ENCODE measurements around the gene RFX1. TPM values are rescaled to one million over a fixed set of nuclear protein-coding genes. Genes with fewer than 3 reads are reported as not detected.
A peak's percentile ranks its signal among the peaks of the same experiment; 100 is the strongest.

RFX1 gene
- total RNA-seq, 1 experiment from 2014 or later, result 6.4 TPM

DNA sequence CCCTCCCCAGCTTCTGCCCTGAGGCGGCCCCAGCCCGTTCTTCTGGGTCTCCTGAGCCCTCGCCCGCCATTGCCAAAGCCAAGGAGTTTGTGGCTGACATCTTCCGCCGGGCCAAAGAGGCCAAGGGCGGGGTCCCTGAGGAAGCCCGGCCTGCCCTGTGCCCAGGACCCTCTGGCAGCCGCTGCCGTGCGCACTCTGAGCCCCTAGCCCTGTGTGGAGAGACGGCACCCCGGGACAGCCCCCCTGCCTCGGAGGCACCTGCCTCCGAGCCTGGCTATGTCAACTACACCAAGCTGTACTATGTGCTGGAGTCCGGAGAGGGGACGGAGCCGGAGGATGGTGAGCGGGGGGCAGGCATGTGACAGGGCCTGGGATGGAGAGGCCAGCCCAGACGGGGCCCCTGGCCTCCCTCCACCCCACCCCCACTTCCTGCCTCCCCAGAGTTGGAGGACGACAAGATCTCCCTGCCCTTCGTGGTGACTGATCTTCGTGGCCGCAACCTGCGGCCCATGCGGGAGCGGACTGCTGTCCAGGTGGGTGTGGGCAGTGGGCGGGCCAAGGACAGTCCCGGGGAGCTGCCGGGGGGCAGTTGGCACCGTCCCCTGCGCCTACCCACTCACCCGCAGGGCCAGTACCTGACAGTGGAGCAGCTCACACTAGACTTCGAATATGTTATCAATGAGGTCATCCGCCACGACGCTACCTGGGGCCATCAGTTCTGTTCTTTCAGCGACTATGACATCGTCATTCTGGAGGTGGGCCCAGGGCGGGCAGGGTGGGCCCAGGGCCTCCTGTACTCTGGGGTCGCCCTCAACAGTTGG, 46.8 kb downstream of the RFX1 start:
- Histone ChIP-seq H3K27me3 (ENCODE audit: control insufficient read depth, insufficient read depth, low read length) (no peaks in the 10 kb centered on the region), H3K4me3 (ENCODE audit: insufficient read depth, low read depth, low read length) (no peak overlapping the region), H3K36me3 (replicated peaks; ENCODE audit: control insufficient read depth, insufficient read depth, low read length) (peaks cover 26% of the 10 kb centered on the region)
- no peak for DNase-seq

DNA sequence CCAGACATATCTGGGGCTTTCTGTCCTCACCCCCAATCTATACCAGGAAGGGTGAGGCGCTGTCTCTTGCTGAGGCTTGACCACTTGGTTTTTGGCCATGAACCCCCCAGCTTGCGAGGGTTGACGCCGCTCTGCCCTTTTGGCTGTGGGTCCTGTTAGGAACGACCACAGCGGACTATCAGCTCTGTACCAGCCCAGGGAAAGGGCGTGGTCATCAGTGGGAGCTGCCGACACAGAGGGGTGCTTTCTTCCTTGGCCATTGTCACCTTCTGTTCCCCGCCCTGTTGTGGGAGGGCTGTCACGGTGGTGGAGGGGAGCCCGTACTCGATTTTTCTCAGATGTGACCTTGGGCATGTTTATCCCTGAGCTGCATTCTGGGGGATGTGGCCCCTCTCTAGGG, 48.1 kb downstream of the RFX1 start:
- H3K36me3 ChIP-seq (replicated peaks; ENCODE audit: control insufficient read depth, insufficient read depth, low read length), result peaks cover 26% of the 10 kb centered on the region
- H3K27me3 ChIP-seq (ENCODE audit: control insufficient read depth, insufficient read depth, low read length), result no peaks in the 10 kb centered on the region
- DNase-seq, result no peak
- no peak overlapping the region for H3K4me3 ChIP-seq (ENCODE audit: insufficient read depth, low read depth, low read length)

DNA sequence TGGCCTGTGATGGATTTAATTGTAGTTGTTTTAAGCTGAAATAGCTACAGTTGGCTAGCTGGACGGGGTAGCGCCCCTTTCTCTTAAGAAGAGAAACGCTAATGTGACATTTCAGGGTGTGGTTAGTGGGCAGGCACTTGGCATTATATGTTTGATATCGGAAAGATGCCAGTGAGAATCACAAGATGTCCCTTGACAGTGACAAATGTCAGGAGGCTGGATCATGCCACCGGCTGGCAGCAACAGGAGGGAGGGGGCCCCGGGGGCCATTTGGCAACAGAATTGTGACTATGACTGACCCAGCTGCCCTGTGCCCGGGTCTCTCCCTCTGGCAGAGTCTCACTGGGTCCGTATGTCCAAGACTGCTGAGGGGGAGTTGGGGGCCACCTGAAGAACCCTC, 49.1 kb downstream of the RFX1 start:
- H3K4me3 ChIP-seq (ENCODE audit: insufficient read depth, low read depth, low read length), result no peak overlapping the region
- DNase-seq, result peak; percentile 6
- peaks cover 26% of the 10 kb centered on the region for H3K36me3 ChIP-seq (replicated peaks; ENCODE audit: control insufficient read depth, insufficient read depth, low read length)
- H3K27me3 ChIP-seq (ENCODE audit: control insufficient read depth, insufficient read depth, low read length), result no peaks in the 10 kb centered on the region

DNA sequence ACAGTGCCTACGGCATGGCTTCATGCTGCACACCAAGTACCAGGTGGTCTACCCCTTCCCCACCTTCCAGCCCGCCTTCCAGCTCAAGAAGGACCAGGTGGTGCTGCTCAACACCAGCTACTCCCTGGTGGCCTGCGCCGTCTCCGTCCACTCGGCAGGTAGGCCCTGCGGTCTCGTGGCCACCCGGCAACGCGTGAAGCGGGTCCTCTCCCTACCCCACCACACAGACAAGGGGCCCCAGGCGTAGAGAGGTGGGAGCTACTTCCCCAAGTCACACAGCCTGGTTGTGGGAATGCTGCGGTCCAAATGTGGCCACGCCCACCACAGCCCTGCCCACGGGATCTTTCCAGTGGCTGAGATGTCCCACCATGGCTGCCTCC, 49.8 kb downstream of the RFX1 start:
- DNase-seq, result no peak
- H3K27me3 ChIP-seq (ENCODE audit: control insufficient read depth, insufficient read depth, low read length), result no peaks in the 10 kb centered on the region
- H3K4me3 ChIP-seq (ENCODE audit: insufficient read depth, low read depth, low read length), result no peak overlapping the region
- H3K36me3 ChIP-seq (replicated peaks; ENCODE audit: control insufficient read depth, insufficient read depth, low read length), result peaks cover 26% of the 10 kb centered on the region

DNA sequence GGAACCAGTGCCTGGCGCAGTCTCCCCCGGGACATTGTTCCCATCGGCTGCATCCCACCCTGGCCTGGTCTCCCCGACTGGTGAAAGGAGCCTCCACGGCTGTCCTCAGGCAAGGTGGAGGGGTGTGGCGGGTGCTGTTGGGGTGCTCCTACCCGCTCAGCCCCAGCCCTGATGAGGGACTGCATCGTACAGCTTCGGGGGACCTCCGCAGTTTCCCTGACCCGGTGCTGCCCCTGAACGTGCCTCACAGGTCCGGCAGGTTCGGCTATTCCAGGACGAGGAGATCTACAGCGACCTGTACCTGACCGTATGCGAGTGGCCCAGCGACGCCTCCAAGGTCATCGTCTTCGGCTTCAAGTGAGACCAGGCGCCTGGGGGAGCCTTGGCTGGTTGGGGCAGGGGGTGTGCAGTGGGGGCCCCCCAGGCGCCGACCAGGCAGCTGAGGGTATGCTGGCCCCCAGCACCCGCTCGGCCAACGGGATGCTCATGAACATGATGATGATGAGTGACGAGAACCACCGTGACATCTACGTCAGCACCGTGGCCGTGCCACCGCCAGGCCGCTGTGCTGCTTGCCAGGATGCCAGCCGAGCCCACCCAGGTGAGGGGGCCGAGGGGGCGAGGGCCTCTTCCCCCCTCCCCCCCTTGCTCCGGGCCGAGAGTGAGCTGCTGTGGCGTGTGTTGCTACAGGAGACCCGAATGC, 50.3 kb downstream of the RFX1 start:
- peaks cover 26% of the 10 kb centered on the region for H3K36me3 ChIP-seq (replicated peaks; ENCODE audit: control insufficient read depth, insufficient read depth, low read length)
- DNase-seq, result no peak
- H3K27me3 ChIP-seq (ENCODE audit: control insufficient read depth, insufficient read depth, low read length), result no peaks in the 10 kb centered on the region
- no peak overlapping the region for H3K4me3 ChIP-seq (ENCODE audit: insufficient read depth, low read depth, low read length)

DNA sequence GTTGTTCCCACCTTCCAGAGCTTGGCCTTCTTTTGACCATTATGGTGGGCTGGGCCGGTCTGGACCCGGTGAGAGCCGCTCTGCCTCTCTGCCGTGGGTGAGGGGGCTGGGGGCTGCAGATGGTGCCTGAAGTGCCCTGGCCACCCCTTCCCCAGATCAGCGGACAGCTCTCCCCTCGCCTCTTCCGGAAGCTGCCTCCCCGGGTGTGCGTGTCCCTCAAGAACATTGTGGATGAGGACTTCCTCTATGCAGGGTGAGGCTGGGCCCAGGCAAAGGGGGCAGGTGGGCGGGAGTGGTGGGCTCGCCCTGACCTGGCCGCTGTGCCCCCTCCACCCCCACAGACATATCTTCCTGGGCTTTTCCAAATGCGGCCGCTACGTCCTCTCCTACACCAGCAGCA, 51.9 kb downstream of the RFX1 start:
- Histone ChIP-seq H3K36me3 (replicated peaks; ENCODE audit: control insufficient read depth, insufficient read depth, low read length) (peaks cover 22% of the 10 kb centered on the region), H3K4me3 (ENCODE audit: insufficient read depth, low read depth, low read length) (no peak overlapping the region), H3K27me3 (ENCODE audit: control insufficient read depth, insufficient read depth, low read length) (no peaks in the 10 kb centered on the region)
- DNase-seq, result no peak

DNA sequence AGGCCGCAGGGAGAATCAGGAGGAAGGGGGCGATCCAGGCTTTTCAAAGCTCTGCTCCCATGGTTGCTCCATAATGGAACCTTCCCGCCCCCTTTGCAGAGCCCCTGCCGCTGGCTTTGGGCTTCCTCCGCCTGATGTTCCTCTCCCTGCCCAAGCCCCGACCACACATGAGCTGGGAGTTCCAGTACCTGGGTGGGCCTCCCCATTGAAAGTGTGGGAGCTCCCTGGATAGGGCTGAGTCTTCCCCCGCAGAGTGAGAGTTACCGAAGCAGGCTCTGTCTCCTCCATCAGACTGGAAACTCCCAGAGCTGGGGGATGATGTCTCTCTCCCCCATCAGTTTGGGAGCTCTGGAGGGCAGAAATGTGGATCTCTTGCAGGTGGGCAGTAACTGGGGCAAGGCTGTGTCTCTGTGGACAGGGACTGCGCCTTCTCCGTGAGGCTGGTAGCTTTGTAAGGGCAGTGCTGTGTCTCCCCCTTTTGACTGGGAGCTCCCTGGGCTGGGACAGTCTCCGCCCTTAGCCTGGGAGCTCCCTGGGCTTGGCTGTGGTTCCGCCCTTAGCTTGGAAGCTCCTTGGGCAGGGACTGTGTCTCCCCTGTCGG, 53.1 kb downstream of the RFX1 start:
- DNase-seq, result no peak
- peak overlapping the region; percentile 63 for H3K4me3 ChIP-seq (ENCODE audit: insufficient read depth, low read depth, low read length)
- H3K36me3 ChIP-seq (replicated peaks; ENCODE audit: control insufficient read depth, insufficient read depth, low read length), result peaks cover 22% of the 10 kb centered on the region
- H3K27me3 ChIP-seq (ENCODE audit: control insufficient read depth, insufficient read depth, low read length), result no peaks in the 10 kb centered on the region

DNA sequence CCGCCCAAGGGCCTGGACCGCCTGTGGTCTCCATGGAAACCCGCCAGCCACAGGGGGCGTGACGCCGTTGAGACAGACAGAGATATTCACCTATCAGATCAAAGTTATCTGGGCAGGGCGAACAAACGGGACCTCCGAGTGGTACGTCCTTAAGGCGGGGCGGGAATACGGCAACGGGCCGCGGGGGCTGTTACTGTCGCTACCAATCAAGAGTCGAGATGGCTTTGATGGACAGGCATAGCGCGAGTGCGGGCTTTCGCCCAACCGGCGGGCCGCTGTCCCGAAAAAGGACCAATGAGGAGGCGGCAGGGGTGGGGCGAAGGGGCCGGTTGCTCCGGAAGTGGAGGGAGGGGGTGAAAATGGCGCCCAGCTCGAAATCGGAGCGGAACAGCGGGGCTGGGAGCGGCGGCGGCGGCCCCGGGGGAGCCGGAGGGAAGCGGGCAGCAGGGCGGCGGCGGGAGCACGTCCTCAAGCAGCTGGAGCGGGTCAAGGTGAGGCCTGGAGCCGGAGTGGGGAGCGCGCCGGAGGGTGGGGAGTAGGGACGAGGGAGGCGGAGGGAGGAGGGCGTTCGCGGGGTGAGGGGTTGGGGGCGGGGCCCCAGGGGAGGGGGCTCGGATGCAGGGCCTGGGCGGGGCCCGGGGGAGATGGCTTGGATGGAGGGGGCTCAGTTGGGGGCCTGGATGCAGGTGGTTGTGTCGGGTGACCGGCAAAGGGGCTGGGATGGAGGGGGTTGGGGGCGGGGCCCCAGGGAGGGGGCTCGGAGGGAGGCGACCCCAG, 53.8 kb downstream of the RFX1 start, which contains the start of gene DCAF15:
Gene DCAF15, plus strand, starts transcription at position 356 of the 777 bp plus-strand sequence. Its CDS starts 4 bp downstream, at position 360.
- Histone ChIP-seq H3K36me3 (replicated peaks; ENCODE audit: control insufficient read depth, insufficient read depth, low read length) (peaks cover 19% of the 10 kb centered on the region), H3K4me3 (ENCODE audit: insufficient read depth, low read depth, low read length) (peak within 1 kb of the TSS; percentile 63), H3K27me3 (ENCODE audit: control insufficient read depth, insufficient read depth, low read length) (no peaks in the 10 kb centered on the region)
- no peak for DNase-seq

DNA sequence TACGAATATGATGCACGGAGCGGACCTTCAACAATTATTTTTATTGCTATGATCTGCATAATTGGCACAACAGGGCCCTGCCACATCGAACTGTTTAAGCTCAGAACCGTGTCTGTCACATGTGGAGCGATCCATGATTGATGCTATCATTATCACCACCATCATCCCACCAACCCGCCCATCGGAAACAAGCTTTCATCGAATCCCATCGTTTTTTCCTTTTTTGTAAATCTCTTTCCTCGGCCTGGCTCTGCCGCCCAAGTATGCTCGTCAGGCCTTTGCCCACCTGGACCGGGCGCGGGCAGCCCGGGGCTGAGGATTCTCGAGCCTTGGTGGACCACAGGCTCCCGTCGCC, 54.3 kb downstream of the RFX1 start:
- Histone ChIP-seq H3K27me3 (ENCODE audit: control insufficient read depth, insufficient read depth, low read length) (no peaks in the 10 kb centered on the region), H3K36me3 (replicated peaks; ENCODE audit: control insufficient read depth, insufficient read depth, low read length) (peaks cover 16% of the 10 kb centered on the region), H3K4me3 (ENCODE audit: insufficient read depth, low read depth, low read length) (peak overlapping the region; percentile 37)
- no peak for DNase-seq

DNA sequence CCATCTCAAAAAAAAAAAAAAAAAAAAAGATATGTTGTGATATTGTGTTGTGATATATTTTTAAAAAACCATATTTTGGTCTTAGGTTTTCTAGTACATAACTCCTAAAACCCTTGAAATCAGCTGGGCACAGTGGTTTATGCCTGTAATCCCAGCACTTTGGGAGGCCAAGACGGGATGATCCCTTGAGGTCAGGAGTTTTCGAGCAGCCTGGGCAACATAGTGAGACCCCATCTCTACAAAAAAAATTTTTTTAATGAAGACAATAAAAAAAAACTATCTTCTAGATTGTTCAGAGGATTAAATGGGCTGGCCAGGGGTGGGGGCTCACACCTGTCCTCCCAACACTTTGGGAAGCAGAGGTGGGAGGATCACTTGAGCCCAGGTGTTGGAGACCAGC, 55.1 kb downstream of the RFX1 start:
- Histone ChIP-seq H3K36me3 (replicated peaks; ENCODE audit: control insufficient read depth, insufficient read depth, low read length) (peaks cover 9% of the 10 kb centered on the region), H3K27me3 (ENCODE audit: control insufficient read depth, insufficient read depth, low read length) (no peaks in the 10 kb centered on the region), H3K4me3 (ENCODE audit: insufficient read depth, low read depth, low read length) (no peak overlapping the region)
- no peak for DNase-seq

DNA sequence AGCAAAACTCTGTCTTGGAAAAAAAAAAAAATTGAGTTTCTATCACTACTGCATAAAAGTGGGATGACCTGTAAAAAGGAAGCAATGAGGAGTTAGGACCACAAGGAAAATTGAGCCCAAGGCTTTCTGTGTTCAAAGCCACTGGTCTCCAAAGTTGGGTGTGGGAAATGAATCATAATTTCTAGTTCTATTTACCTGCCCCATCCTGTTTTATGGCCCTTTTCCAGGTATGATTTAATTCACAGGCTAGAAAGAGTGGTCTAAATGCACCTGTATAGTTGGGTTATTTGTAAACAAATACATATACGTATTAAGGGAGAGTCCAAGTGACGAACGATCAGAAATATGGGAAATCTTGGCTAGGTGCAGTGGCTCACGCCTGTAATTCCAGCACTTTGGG, 59.7 kb downstream of the RFX1 start:
- no peak for DNase-seq
- no peaks in the 10 kb centered on the region for H3K27me3 ChIP-seq (ENCODE audit: control insufficient read depth, insufficient read depth, low read length)
- no peak overlapping the region for H3K4me3 ChIP-seq (ENCODE audit: insufficient read depth, low read depth, low read length)
- H3K36me3 ChIP-seq (replicated peaks; ENCODE audit: control insufficient read depth, insufficient read depth, low read length), result no peaks in the 10 kb centered on the region

DNA sequence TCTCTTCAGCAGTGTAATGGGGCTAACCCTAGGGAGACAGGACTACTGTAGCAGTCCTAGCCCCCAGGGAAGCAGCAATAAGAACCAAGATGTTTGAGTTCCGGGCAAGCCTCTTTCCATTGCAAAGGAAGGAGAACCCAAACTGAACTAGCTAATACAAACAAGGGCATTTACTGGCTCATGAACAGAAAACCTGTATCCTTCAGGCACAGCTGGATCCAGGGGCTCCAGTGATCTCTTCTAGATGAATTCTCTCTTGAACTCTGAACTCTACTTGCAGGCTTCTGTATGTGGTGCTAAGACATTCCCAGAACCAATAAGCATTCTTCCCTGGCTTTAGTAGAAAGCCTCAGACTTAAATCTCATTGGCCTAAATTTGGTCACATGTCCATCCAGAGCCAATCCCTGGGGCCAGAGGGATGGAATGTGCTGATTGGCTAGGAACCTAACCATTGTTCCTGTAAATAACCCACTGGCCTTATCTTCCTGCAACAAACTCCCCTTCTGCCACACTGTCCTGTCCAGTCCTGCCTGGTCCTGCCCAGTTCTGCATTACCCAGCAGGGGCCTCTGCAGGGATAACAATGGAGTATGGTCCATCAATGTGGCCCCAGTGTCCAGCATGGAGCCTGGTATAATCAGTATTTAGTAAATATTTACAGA, 64.0 kb downstream of the RFX1 start:
- Histone ChIP-seq H3K27me3 (ENCODE audit: control insufficient read depth, insufficient read depth, low read length) (no peaks in the 10 kb centered on the region), H3K4me3 (ENCODE audit: insufficient read depth, low read depth, low read length) (no peak overlapping the region), H3K36me3 (replicated peaks; ENCODE audit: control insufficient read depth, insufficient read depth, low read length) (no peaks in the 10 kb centered on the region)
- peak; percentile 43 for DNase-seq

DNA sequence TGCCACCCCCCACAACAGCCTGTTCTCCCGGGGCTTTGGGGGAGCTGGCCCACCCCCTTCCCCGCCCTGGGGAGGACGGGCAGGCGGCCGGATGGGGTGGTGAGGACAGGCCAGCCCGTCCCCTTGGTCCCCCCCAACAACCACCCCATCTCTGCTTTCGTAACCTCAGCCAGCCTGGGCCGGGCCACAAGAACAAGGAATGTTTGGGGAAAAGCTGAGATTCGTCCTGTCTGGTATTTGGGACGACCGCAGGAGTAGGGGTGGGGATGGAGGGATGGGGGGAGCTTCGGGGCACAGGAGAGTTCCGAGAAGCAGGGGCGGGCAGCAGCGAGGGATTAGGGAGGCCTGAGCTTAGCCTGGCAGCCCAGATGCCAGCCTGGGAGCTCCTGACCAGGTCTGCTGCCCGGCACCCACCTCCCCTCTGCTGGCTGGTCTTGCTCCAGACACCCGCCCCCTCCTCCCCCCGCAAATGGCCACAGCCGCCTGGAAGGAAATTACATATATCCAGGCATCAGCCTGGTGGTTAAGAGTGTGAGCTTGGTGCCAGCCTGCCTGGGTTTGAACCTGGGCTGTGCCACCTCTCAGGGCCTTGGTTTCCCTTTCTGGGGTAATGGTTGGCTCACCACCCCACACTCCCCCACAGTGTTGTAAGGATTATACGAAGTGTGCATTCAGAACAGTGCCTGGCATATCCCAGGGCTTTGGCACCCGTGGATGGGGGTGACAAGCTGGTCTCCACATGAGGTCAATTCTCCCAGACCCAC, 67.6 kb downstream of the RFX1 start, which contains the start of gene PODNL1:
Gene PODNL1, minus strand, starts transcription at position 117 of the 764 bp plus-strand sequence. CDS start 236 bp downstream, outside the sequence.
- Histone ChIP-seq H3K27me3 (ENCODE audit: control insufficient read depth, insufficient read depth, low read length) (no peaks in the 10 kb centered on the region), H3K36me3 (replicated peaks; ENCODE audit: control insufficient read depth, insufficient read depth, low read length) (no peaks in the 10 kb centered on the region), H3K4me3 (ENCODE audit: insufficient read depth, low read depth, low read length) (no peak within 1 kb of the TSS; the same call in 1 of the 2 replicates)
- peak; percentile 73 for DNase-seq

Measured in H7 (cell line).